IMR-90 (cell line): ENCODE data around the gene LY6G6F. TPM values are rescaled to one million over a fixed set of nuclear protein-coding genes. Genes with fewer than 3 reads are reported as not detected.

Experiments
- ATAC-seq: fragments of 200-7000 bp; cut with Tn5 transposase; 2 replicates; pipeline ENCODE4 v1.9.1; 2020; ENCODE audit warnings: low read depth, mild to moderate bottlenecking, moderate library complexity
- BruUV-seq: library from RNA; stranded (reverse); fragments of 400-500 nt; replicated peaks from 2 replicates; lab custom pipeline; 2021; lab: Mats Ljungman, UMichigan
- CTCF ChIA-PET: fragments of 300-600 bp; formaldehyde crosslinking; extraction: SDS; loops from one replicate; lab custom pipeline; 2021; ENCODE audit warnings: antibody characterized with exemption; lab: Yijun Ruan, JAX
- POLR2A ChIA-PET: fragments of 300-600 bp; sonication (Branson Sonifier 250); formaldehyde crosslinking; loops from one replicate; lab custom pipeline; 2022; ENCODE audit warnings: antibody characterized with exemption; ENCODE audit not compliant: unreplicated experiment; lab: Charles Lee
- DNase-seq: peaks from one replicate; pipeline ENCODE4 v3.0.0; 2013
- H2AFZ ChIP-seq: replicated peaks from 2 replicates; pipeline ENCODE3; 2013; ENCODE audit warnings: low read length, mild to moderate bottlenecking; ENCODE audit not compliant: poor library complexity
- H2AK5ac ChIP-seq: 2 replicates; pipeline ENCODE4 v1.6.1; 2013; ENCODE audit warnings: low read depth, low read length, inconsistent platforms
- H2AK9ac ChIP-seq: replicated peaks from 2 replicates; pipeline ENCODE3; 2013; ENCODE audit warnings: mild to moderate bottlenecking, low read depth, low read length, moderate library complexity; ENCODE audit not compliant: poor library complexity
- H2BK120ac ChIP-seq: 2 replicates; pipeline ENCODE4 v1.6.1; 2013; ENCODE audit warnings: low read depth, low read length, inconsistent platforms
- H2BK15ac ChIP-seq: 3 replicates; pipeline ENCODE4 v1.6.1; 2013; ENCODE audit warnings: low read depth, low read length, inconsistent platforms
- H2BK20ac ChIP-seq: 2 replicates; pipeline ENCODE4 v1.6.1; 2013; ENCODE audit warnings: low read depth, mild to moderate bottlenecking, inconsistent platforms, low read length, moderate library complexity
- H2BK5ac ChIP-seq: 2 replicates; pipeline ENCODE4 v1.6.1; 2013; ENCODE audit warnings: mild to moderate bottlenecking, low read depth, low read length, inconsistent platforms; ENCODE audit not compliant: poor library complexity, severe bottlenecking
- H3K14ac ChIP-seq: replicated peaks from 2 replicates; pipeline ENCODE4 v1.6.1; 2013; ENCODE audit warnings: low read depth, low read length, inconsistent platforms
- H3K18ac ChIP-seq: 2 replicates; pipeline ENCODE4 v1.6.1; 2013; ENCODE audit warnings: low read depth, low read length, control low read depth
- H3K23ac ChIP-seq: 2 replicates; pipeline ENCODE4 v1.6.1; 2013; ENCODE audit warnings: low read depth, low read length, inconsistent platforms
- H3K27ac ChIP-seq: 2 replicates; pipeline ENCODE4 v1.5.1; 2013; ENCODE audit warnings: mild to moderate bottlenecking, control low read depth, low read length; ENCODE audit not compliant: insufficient read depth
- H3K27me3 ChIP-seq: 2 replicates; pipeline ENCODE4 v1.6.1; 2013; ENCODE audit warnings: low read length; ENCODE audit not compliant: control insufficient read depth, insufficient read depth
- H3K36me3 ChIP-seq: 2 replicates; pipeline ENCODE4 v1.6.1; 2013; ENCODE audit warnings: low read length, mixed read lengths; ENCODE audit not compliant: control insufficient read depth, insufficient read depth
- H3K4ac ChIP-seq: 2 replicates; pipeline ENCODE4 v1.6.1; 2013; ENCODE audit warnings: low read depth, low read length, inconsistent platforms
- H3K4me1 ChIP-seq: 2 replicates; pipeline ENCODE4 v1.6.1; 2013; ENCODE audit warnings: low read length, mixed read lengths; ENCODE audit not compliant: control insufficient read depth, insufficient read depth
- H3K4me2 ChIP-seq: 2 replicates; pipeline ENCODE4 v1.6.1; 2013; ENCODE audit warnings: low read depth, mild to moderate bottlenecking, control low read depth, low read length, moderate library complexity
- H3K4me3 ChIP-seq: 2 replicates; pipeline ENCODE4 v1.5.1; 2013; ENCODE audit warnings: low read depth, mild to moderate bottlenecking, control low read depth, low read length, moderate library complexity; ENCODE audit not compliant: insufficient read depth
- H3K56ac ChIP-seq: 2 replicates; pipeline ENCODE4 v1.6.1; 2013; ENCODE audit warnings: low read length, inconsistent platforms; ENCODE audit not compliant: insufficient read depth; ENCODE audit errors: extremely low read depth
- H3K79me1 ChIP-seq, 2 experiments: 2 replicates each; pipeline ENCODE4 v1.6.1; 2013; ENCODE audit warnings: low read length in 2 of 2, inconsistent platforms in 1 of 2, low read depth in 1 of 2
- H3K9ac ChIP-seq: 2 replicates; pipeline ENCODE4 v1.6.1; 2013; ENCODE audit warnings: low read depth, low read length, control low read depth
- H3K9me1 ChIP-seq: 2 replicates; pipeline ENCODE4 v1.6.1; 2013; ENCODE audit warnings: low read length, inconsistent platforms; ENCODE audit not compliant: insufficient read depth
- H3K9me3 ChIP-seq: 2 replicates; pipeline ENCODE4 v1.6.1; 2013; ENCODE audit warnings: low read length; ENCODE audit not compliant: control insufficient read depth, insufficient read depth
- H4K20me1 ChIP-seq: 2 replicates; pipeline ENCODE4 v1.6.1; 2013; ENCODE audit warnings: low read length, inconsistent platforms; ENCODE audit not compliant: insufficient read depth
- H4K5ac ChIP-seq: 2 replicates; pipeline ENCODE4 v1.6.1; 2013; ENCODE audit warnings: mild to moderate bottlenecking, low read depth, low read length, control low read depth
- H4K8ac ChIP-seq, 2 experiments: 2 replicates each; pipeline ENCODE4 v1.6.1; 2013; ENCODE audit warnings: low read depth in 2 of 2, low read length in 2 of 2, control low read depth in 1 of 2, inconsistent platforms in 1 of 2
- H4K91ac ChIP-seq: 2 replicates; pipeline ENCODE4 v1.6.1; 2013; ENCODE audit warnings: low read depth, low read length, inconsistent platforms; ENCODE audit not compliant: insufficient read depth
- ELK1 ChIP-seq: fragments of 150-350 bp; IDR thresholded peaks from 2 replicates; pipeline ENCODE4 v1.6.1; 2016; ENCODE audit warnings: low read depth, mild to moderate bottlenecking, low read length, moderate library complexity, borderline replicate concordance
- MAFK ChIP-seq: IDR thresholded peaks from 2 replicates; pipeline ENCODE4 v1.6.1; 2012; ENCODE audit warnings: low read depth, low read length, improper control_type of control experiment
- MAZ ChIP-seq: IDR thresholded peaks from 2 replicates; pipeline ENCODE4 v1.6.1; 2012; ENCODE audit warnings: low read depth, mild to moderate bottlenecking, low read length, improper control_type of control experiment, moderate library complexity, borderline replicate concordance
- POLR2A ChIP-seq: IDR thresholded peaks from 2 replicates; pipeline ENCODE4 v1.6.1; 2012; ENCODE audit warnings: mild to moderate bottlenecking, low read depth, low read length
- WGBS, 2 experiments: methylation state at CpG; one replicate each; pipeline versions ENCODE4 v1.1.5 to v1.1.7; 2013; ENCODE audit warnings: missing lambda C conversion rate in 2 of 2; ENCODE audit not compliant: insufficient read length in 1 of 2; ENCODE audit errors: extremely low coverage in 2 of 2; 5-methylcytosine and 5-hydroxymethylcytosine counted together
- dilution Hi-C: fragments of 300-500 bp; cut with HindIII; formaldehyde crosslinking; loops from one replicate; pipeline ENCODE4 v1.14.3; 2018; ENCODE audit warnings: low sequenced_read_pairs; ENCODE audit not compliant: unreplicated experiment
- in situ Hi-C: fragments of 300-500 bp; cut with MboI; formaldehyde crosslinking; loops from 3 replicates; pipeline ENCODE4 v1.14.3; 2019; ENCODE audit warnings: low sequenced_read_pairs, inconsistent platforms, mixed read lengths
- intact Hi-C: fragments of 100-400 bp; cut with micrococcal nuclease; formaldehyde crosslinking; loops from 2 replicates; pipeline ENCODE4 v1.10.0; 2022
- polyA plus RNA-seq, 3 experiments: library from polyadenylated mRNA; depleted of rRNA; stranded (reverse); fragments of >200 nt; gene quantifications; 2 replicates each; pipeline ENCODE4 v1.2.3, GENCODE V29; 2012; ENCODE audit warnings: low replicate concordance in 1 of 3
- total RNA-seq: library from RNA; depleted of rRNA; stranded (reverse); fragments of >200 nt; gene quantifications from 2 replicates; pipeline ENCODE4 v1.2.3, GENCODE V29; 2012

LY6G6F gene
- total and polyA plus RNA-seq, 2 of the 4 experiments (the other 2 are of a cell fraction) = not detected

DNA sequence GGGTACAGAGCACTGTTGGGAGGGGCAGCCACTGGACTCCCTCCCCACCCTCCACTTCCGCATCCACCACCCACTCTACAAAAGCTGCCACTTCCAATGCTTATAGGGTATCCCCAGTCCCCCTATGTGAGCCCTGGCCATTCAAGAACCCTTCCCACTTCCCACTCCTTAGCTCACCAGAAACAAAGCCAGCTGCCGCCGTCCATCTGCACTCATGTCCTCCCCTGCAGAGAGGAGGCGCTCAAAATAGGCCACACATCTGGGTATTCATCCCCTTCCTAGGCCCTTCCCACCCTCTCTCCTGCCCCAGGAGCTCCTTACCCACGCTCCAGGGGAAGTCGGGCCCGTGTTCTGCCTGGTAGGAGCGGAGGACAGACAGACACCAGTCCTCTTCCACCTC, 19.3 kb upstream of the LY6G6F start:
- in situ Hi-C loops = loop anchor here (10.0 kb wide), 2 partner anchors 147 to 257 kb away; partner anchors contain the start of gene CFB
- H3K4me3 ChIP-seq = no peak overlapping the region
- no peak overlapping the region for H3K56ac ChIP-seq
- H3K27ac ChIP-seq = no peak overlapping the region
- H4K91ac ChIP-seq = no peak overlapping the region
- ChIA-PET POLR2A (no interaction called here), CTCF (no interaction called here)
- no peak overlapping the region for H2BK15ac ChIP-seq
- H3K4ac ChIP-seq = no peak overlapping the region
- ATAC-seq (no peak), DNase-seq (no peak)
- no peak overlapping the region for H2AK5ac ChIP-seq
- 0 out of 2 replicates have a peak, but pooled peaks cover 5% of the 10 kb centered on the region for H3K9me1 ChIP-seq
- no peak overlapping the region for H2BK5ac ChIP-seq
- TF ChIP-seq ELK1 (no peak), MAFK (no peak), MAZ (no peak), POLR2A (no peak)
- H3K9ac ChIP-seq = no peak overlapping the region
- H3K14ac ChIP-seq = no peak overlapping the region
- 70% methylated on average over 3 of the region's 8 CpGs; no CpG with 5 or more reads in 1 of the 2 experiments for WGBS, 2 experiments
- H2AK9ac ChIP-seq = no peak overlapping the region
- no peaks in the 10 kb centered on the region for H4K20me1 ChIP-seq
- no peak overlapping the region for H2BK120ac ChIP-seq
- H2AFZ ChIP-seq = no peak overlapping the region
- no peaks in the 10 kb centered on the region for H3K79me1 ChIP-seq
- no peaks in the 10 kb centered on the region for H3K27me3 ChIP-seq
- no peak overlapping the region for H4K8ac ChIP-seq
- peaks cover 56% of the 10 kb centered on the region for H3K36me3 ChIP-seq
- H3K4me2 ChIP-seq = no peak overlapping the region
- peaks cover 3% of the 10 kb centered on the region; the same call in 1 of the 2 replicates for H3K4me1 ChIP-seq
- H3K23ac ChIP-seq = no peak overlapping the region
- no TSS peak for BruUV-seq
- dilution Hi-C loops = no loop called here
- no peak overlapping the region for H2BK20ac ChIP-seq
- no peak overlapping the region for H3K18ac ChIP-seq
- H4K5ac ChIP-seq = no peak overlapping the region
- intact Hi-C loops = no loop called here
- H3K9me3 ChIP-seq = no peaks in the 10 kb centered on the region
